Measurements from ENCODE around the gene USP14. TPM values are rescaled to one million over a fixed set of nuclear protein-coding genes. Genes with fewer than 3 reads are reported as not detected.

The USP14 gene
- total and polyA plus RNA-seq, 2 of the 8 experiments (the other 6 are each of a cell fraction or from before 2014, with no cell fraction given): 14.8 to 91.1 TPM

GRCh38 chr18:195651-196050 lies 37.3 kb downstream of the USP14 start:
- Histone ChIP-seq H3K27ac (ENCODE audit: low read depth, low read length) (no peak overlapping the region), H3K14ac (ENCODE audit: insufficient read length) (no peak overlapping the region), H2BK12ac (ENCODE audit: low read depth, low read length) (no peak overlapping the region)
- TF ChIP-seq TAF7 (optimal IDR thresholded peaks at IDR 0.05; ENCODE audit: borderline replicate concordance, low read depth, low read length): no peak

More at GRCh38 chr18:195651-196050, 37.3 kb downstream of the USP14 start:
- Histone ChIP-seq H2BK5ac (ENCODE audit: low read depth, low read length) (no peak overlapping the region), H3K27me3 (replicated peaks in 1 of 4; ENCODE audit: control insufficient read depth in 3 of 4, extremely low read depth in 1 of 4, insufficient read depth in 3 of 4, low read length in 3 of 4) (no peaks in the 10 kb centered on the region), H3K18ac (ENCODE audit: extremely low read depth, low read length) (no peak overlapping the region), H3K79me2 (ENCODE audit: control insufficient read depth in 1 of 2, insufficient read depth in 2 of 2, low read length in 2 of 2) (peaks cover 0 to 12% of the 10 kb centered on the region in 2 experiments; a peak in 2 of 4 replicates), H2BK120ac (replicated peaks; ENCODE audit: low read depth, low read length) (no peak overlapping the region), H3K4me2 (ENCODE audit: insufficient read depth in 1 of 2, low read depth in 2 of 2, low read length in 2 of 2) (no peak overlapping the region), H3K23ac (ENCODE audit: insufficient read length) (no peak overlapping the region), H3K4me1 (replicated peaks in 1 of 4; ENCODE audit: control insufficient read depth in 3 of 4, insufficient read depth in 4 of 4, low read length in 3 of 4) (no peaks in the 10 kb centered on the region), H2BK15ac (ENCODE audit: low read length) (no peak overlapping the region), H3K9me3 (ENCODE audit: insufficient read depth in 2 of 2, low read depth in 1 of 2, low read length in 1 of 2) (no peaks in the 10 kb centered on the region), H2AK5ac (ENCODE audit: low read depth, low read length) (no peak overlapping the region), H4K91ac (replicated peaks; ENCODE audit: insufficient read length, low read length) (no peak overlapping the region), H3K4me3 (ENCODE audit: extremely low read depth in 1 of 4, insufficient read depth in 2 of 4, low read depth in 3 of 4, low read length in 4 of 4) (no peak overlapping the region), H3K56ac (replicated peaks; ENCODE audit: insufficient read length, low read depth, low read length) (no peak overlapping the region), H3K9ac (replicated peaks in 1 of 4; ENCODE audit: extremely low read depth in 1 of 4, low read depth in 3 of 4, low read length in 3 of 4) (no peak overlapping the region), H2AFZ (ENCODE audit: low read length) (no peak overlapping the region), H3K79me1 (ENCODE audit: low read depth, low read length) (no peaks in the 10 kb centered on the region), H3K4ac (replicated peaks; ENCODE audit: insufficient read length, low read depth, low read length) (no peak overlapping the region), H4K5ac (ENCODE audit: insufficient read length, low read depth, low read length) (no peak overlapping the region), H2BK20ac (ENCODE audit: low read length) (no peak overlapping the region), H3K36me3 (ENCODE audit: control insufficient read depth in 2 of 4, insufficient read depth in 4 of 4, low read length in 3 of 4) (peaks cover 11 to 37% (median 22%) of the 10 kb centered on the region in 4 experiments; a peak in 7 of 8 replicates), H3K23me2 (ENCODE audit: low read depth, low read length) (no peaks in the 10 kb centered on the region), H4K20me1 (replicated peaks in 1 of 2; ENCODE audit: control insufficient read depth in 1 of 2, insufficient read depth in 2 of 2, low read length in 2 of 2) (no peaks in the 10 kb centered on the region), H4K8ac (ENCODE audit: extremely low read depth, insufficient read depth, low read length) (no peak overlapping the region)
- ChIA-PET CTCF (ENCODE audit: partially characterized antibody) (interaction anchor here (1.5 kb wide), 1 partner anchor 10 kb away, joined by 5 read pairs; no protein-coding TSS in a partner anchor), POLR2A (ENCODE audit: partially characterized antibody) (no interaction called here)
- WGBS, 2 experiments (ENCODE audit: extremely low coverage in 1 of 2, insufficient coverage in 1 of 2, insufficient read length in 1 of 2, insufficient replicate concordance in 2 of 2, low coverage in 1 of 2, low lambda C conversion rate in 2 of 2, missing lambda C conversion rate in 1 of 2): 94% methylated on average over 1 of the region's 1 CpG; no CpG with 5 or more reads in 1 of the 2 experiments
- no peak for DNase-seq (ENCODE audit: low read depth in 1 of 2, low spot score in 2 of 2)
- FAIRE-seq: no peak
